Effector CD8-positive, alpha-beta T cell (primary cell): ENCODE data around the gene SGMS2.
"Not testable (repeated sequence)": the region's sequence is repeated elsewhere in the genome, so short reads cannot be mapped to it uniquely, and the experiment has no call there.

ENCODE experiments used
- DNase-seq: peaks from one replicate; lab custom pipeline; 2025; lab: John Stamatoyannopoulos, UW

Gene SGMS2

DNA sequence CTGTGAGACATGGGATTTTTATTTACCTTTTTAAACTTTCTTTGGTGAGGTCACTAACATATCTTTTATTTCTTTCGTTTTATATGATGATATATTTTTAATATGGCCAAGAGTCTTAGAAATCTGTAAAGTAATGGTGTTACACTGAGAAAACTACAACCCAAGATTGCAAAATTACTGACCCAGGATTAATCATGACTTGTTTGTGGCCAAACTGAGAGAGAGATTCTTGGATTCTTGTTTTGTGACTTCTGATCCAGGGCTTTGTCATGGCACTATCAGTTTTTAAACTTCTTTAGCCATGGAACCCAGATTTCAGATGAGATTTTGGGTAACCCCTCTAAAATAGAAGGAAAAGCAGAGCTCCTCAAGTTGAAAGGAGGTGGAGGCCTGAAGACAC is 42.0 kb downstream of the SGMS2 start:
- DNase-seq: no peak

DNA sequence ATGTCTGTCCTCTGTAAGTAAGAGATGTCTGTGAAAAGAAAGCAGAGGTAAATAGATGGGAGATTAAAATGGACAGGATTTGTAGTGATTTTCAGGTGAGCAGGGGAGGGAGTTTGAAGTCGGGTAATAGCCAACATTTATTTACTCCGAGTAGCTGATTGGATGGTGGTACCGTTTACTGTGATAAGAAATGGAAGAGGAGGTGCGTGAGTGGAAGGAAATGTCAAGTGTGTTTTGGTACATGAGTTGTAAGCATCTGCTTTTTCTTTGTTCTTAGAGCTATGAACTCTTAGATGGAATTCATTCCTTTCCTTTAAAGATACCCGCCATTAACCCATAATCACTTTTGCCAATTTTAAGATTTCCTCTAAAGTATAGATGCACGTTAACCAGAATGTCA is 45.5 kb downstream of the SGMS2 start:
- no peak for DNase-seq

DNA sequence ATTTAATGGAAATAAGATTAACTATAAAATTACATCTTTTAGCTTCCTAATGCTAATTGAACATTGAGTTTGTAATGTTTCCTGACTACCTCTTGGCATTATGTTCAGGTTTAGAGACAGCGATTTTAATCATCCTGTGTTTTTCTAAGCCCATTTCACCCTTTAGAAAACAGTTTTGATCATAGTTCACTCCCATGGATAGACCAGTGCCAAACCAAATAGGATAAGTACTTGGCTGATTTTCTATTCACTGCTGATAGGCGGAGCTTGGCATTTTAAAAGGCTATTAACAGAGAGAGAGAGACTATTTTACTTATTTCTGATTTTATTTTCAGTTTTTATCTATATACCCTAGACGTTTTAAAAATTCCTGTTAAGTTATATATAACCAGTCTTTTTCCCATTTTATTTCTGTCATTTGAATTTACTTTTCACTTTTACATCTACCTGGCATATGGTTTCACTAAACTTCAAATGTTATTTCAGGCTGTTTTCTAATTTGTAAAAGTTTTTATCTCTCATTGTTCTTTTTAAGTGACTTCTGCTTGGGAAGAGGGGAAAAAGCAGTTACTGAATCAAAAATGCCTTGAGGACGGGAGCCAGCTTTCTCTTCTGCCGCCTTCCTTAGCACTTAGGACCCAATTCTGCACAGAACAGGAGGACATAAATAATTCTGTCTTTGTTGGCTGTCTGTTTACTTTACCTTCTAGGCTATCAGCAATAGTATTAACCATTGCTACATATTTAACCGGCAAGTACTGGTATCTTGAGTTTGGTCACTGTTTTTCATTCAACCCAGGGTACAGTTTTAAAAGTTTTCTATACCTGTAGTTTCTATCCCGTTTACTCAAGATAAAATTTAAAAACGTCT is 46.4 kb downstream of the SGMS2 start:
- DNase-seq: no peak

DNA sequence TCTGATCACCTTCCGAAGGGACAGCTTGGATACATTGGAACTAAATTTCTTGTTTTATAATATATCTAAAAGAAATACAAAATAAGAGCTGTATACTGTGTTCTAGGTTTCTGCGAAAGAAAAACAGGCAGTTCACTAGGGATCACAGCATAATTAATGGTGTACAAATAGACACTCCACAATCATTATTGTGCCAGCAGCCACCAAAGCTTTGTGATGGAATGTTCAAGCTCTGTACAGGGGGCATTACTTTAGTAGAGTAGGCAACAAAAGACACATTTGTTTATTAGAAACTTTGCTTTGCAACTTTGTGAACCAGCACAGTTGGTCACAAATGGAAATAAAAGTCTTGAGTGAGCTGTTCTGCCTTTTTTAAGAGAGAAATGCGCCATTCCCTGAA is 49.3 kb downstream of the SGMS2 start:
- DNase-seq: no peak

DNA sequence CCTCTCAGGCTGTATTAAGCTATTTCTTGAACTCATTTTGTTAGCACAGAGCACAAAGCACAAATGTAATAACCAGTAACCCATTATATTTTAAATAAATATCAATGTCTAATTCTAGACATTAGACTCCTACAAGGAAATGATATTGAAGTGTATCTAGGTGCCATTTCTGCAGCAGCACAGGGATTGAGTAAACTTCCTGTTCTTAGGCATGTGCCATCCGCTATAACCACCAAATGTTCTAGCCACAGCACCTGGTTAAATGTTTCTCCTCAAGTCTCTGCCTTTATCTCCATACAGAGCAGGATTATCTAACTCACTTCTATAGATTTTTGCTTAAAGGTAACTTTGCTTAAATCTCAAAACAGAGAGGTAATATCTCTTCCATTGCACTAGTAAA is 51.4 kb downstream of the SGMS2 start:
- no peak for DNase-seq

DNA sequence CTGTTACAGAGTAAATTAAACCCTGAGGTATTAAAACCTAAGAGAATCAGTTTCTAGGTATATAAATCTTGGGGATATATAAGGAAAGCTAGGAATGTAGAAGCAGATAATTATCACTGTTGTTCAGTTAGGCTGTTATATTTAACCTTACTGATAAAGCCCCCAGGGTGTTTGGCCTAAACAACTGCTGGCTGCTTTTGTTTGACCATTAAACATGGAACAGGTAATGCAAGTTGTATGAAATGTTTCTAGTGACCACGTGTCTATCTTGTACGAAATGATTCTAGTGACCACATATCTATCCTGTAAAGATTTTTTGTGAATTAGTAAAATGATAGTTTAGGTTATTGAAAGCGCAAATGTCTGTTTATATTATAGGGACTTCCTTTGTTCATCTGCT is 52.6 kb downstream of the SGMS2 start:
- DNase-seq: no peak

DNA sequence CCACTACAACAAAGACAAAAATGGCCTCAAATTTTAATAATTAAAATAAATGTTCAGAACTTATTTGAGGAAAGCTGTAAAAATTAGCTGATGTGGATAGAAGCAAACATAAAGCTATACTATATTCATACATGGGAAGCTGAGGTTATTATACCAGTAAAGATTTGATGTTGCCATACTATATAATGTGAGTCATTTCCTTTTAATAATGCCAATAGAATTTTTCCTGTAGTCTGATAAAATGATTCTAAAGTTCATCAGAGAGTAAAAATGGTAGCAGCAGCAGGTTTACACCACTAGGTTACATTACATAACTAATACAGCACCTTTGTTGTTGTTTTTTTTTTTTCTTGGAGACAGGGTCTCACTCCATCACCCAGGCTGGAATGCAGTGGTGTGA is 61.1 kb downstream of the SGMS2 start:
- no peak for DNase-seq

DNA sequence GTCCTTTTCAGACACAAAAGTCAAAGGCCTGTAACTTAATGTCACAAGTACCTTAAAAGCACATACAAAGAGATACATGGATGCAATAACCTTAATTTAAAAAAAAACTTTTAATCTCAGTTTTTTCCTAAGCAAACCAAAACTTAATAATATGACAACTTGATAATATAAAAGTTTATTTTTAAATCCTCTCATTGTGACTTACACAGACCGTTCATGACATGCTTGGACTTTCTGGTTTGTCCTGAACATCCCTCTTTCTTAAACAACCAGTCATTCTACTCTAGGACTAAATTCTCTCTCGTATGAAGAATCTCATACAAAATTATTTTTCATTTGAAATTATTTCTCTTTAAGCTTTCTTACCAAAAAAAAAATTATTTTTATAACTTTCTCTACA is 63.5 kb downstream of the SGMS2 start:
- DNase-seq: no peak

DNA sequence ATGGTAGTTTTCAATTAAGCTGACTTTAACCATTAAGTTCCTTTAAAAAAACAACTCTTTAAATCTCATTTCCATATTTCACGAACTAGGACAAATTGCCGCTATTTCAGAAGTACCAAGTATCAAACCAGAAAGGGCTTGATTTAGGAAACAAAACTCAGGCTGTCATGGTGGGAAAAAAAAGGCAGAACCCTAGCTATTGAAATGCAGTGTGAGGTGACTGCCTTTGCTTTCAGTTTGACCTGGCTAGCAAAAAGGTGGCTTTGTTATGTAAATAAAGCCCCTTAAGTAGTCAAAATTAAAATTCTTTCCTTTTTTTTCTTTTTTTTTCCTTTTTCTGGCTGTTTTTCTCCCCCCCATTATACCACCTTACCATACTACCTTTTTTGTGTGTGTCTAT is 66.0 kb downstream of the SGMS2 start:
- DNase-seq: no peak

DNA sequence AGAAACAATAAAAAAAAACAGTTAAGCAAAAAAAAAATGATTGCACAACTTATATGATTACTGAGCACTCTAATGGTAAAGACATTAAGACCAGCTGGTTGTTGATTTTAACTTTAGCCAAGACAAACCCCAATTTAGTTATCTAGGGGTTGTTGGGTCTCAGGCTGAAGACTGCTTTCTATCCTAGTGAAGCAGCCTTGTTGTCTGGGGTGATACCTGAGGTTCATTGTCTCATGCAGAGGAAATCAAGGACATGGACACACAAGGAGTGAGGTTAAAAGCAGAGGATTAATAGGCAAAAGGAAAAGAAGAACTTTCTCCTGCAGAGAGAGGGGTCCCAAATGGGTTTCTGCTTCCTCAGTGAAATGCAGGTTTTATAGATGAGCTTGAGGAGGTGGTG is 66.6 kb downstream of the SGMS2 start:
- DNase-seq: no peak

DNA sequence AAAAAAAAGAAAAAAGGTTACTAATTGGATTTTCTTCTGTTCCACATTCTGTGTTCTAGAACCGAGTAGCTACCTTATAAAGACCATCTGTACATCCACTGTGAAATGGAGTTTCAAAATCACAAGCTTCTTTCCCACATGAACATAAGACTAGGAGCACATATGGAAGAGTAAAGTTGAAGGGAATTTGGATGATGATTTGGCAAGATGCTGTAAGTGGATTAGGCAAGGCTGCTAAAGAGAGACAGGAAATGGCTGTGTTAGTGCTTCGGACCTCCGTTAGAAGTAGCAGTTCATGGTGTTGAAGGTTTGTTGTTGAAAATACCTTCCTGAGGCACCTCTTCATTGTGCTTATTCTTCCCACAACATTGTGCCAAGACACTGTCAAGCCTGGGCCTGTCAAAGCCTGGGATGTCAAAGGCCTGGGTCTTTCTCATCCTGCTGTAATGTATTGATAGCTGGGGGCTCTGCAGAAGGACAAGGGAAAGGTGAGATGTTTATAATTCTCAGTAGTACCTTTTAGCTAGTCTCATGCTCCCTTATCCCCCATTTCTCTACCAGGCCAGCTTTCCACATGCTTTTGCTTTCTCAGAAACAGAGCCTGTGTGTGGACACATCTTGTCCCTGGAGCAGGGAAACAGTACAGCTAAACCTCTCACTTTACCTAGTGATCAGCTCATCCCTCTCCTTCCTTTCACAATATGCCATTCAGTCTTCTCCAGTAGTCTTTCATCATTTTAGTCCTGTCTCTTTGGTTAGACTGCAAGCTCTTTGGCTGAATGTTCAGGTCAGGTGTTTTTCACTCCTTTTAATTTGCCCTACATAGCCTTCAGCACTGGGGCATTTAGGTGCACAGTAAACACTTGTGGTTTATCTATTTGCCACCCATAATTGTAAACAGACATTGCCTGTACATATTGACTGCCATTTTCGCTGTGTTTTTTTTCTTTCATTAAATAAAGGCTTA is 68.7 kb downstream of the SGMS2 start:
- no peak for DNase-seq

DNA sequence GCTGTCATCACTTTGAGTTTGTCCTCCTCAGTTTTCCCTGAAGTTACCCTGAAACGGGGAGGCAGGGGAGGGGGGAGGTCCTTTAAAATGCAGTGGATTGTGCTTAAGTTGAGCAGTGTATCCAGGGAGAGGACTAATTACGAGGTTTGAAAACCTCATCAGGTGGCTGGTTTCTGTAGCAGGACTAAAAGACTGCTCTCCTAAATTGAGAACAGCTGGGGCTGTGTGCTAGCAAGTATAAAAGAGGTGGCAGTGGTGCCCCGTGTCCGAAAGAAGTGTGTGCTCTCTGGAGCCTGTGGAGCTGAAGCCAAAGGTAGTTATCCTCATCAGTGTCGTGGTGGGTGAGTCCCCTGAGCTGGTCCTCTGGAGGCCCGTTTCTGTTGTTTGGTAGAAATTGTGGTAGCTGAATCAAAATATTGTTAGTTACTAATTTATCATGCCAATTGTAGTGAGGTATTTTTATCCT is 69.4 kb downstream of the SGMS2 start:
- no peak for DNase-seq

DNA sequence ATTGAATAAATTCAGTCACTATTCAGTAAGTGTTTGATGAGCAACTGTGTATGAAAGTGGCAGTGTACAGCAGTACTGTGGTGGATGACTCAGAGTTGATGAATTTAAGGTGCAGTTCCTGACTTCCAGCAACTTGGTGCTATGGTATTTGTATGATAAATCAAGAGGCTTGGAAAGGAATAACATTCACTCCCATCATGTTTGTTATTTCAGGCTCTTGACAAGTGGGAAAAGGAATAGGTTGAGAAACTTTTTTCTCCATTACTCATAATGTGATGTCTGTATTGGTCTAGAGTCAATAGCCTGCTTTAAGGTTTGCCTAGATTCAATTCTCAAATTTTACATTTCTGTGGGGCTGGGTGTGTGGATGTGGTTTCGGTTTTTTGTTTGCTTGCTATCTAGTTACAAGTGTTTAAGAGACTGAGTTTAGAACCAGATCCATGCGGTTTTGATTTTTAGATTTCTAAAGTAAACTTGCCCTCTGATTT is 71.5 kb downstream of the SGMS2 start:
- no peak for DNase-seq

DNA sequence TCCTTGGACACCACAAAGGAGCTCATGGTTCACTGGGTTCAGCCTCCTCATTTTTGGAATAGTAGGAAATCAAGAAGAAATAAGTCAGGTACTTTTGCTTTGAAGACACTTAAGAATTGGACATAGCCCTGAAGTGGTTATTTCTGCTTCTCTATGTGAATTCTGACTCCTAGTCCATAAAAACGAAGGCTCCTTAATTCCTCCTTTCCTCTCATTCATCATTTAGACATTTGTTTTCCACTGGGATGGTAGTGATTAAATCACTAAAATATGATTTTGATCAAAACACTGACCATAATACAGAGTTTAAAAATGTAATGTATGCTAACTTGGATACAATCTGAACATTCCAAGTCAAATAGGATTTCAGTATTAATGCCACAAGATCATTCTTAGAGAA is 71.9 kb downstream of the SGMS2 start:
- no peak for DNase-seq

DNA sequence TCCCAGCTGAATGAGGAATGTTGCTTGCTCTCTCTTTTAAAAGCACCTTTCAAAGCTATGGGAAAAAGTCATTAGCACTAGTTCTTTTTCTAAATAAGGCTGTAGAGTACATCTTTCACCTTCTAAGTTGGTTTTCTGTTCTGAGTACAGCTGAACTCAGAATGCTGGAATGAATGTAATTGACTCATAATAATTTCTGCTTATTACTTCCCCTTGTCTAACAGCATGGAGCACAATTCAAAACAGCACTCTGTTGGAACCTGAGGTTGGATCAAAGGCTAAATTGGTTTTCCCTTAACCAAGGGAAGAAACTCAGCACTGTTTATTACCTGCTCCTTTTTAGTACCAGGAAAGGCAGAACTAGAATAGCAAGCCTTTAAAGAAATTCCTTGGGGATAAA is 73.1 kb downstream of the SGMS2 start:
- no peak for DNase-seq

DNA sequence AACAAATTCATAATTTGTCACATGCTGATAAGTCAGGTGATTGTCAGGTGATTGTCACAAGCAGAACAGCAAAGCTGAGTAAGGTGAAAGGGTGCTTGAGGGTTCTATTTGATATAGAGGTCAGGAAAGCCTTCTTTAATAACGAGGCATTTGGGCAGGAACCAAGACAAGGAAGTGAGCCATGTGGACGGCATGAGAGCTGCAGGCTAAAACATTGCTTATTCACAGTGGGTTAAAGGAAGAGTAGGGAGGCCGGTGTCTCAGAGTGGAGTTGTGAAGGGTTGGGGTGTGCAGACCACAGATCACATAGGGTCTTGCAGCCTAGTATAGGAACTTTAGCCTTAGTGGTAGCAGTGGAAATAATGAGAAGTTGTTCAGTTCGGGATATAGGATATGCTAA is 75.3 kb downstream of the SGMS2 start:
- no peak for DNase-seq

DNA sequence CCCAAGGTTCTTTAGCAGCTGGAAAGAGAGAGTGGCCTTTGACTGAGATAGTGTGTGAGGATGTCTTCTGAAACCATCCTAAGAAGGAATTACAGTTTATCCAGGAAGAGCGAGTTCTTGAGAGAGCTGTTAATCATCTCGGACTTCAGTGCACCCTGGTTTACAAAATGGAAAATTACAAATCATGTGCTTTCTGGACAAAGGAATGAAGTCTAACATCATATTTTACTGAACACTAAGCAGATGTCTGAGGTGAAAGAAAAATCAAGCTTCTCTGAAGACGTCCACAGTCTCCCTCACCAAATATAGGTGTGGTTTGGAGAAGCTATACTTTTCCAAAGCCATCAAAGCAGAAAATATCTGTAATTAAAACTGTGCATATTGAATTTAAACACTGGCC is 75.8 kb downstream of the SGMS2 start:
- no peak for DNase-seq

DNA sequence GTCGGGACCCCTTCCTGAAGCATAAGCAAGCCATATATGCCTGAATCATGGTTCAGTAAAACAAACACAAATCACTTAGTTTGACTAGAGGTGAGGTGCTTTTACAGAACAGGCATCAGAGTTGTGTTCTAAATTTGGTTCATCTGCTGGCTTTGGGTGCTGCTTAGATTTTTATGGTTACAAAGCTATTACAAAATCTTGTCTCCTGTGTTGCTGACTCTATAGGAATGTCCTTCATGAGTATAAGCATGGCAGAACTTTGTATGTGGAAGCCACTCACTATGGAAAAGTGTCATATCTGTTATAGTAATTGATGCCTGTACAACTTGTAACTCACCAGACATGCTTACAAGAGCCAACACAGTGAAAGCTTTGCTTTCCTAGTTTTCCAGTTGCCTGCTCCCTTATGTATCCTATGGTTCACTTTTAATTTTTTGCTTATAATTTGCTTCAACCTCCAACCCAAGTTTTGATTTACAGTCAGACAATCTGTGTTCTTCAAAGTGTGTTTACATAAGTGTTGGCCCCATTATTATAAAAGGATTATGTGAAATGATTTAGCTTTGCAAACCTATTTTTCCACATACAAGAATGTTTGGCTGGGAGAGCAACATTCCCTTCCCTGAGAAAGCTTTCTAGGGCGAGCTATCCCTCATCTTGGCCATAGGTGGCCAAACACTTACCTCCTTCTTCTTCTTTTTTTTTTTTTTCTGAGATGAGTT is 76.6 kb downstream of the SGMS2 start:
- DNase-seq: no peak

DNA sequence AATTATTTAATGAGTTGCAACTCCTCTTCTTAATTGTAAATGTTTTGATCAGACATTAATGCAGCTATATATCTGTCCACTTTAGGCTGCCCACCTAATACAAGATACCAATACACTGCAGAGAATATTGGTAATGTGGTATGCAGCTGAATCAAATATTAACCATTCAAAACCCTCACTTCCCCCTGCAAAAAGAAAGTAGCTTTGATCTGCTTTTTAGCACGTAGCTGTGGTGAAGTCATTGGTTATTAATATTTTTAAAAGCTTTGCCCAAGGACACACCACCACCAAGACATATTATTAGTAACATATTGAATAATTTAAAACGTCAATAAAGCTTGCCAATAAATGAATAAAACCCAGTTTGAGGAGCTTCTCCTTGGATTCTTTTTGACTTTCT is 78.0 kb downstream of the SGMS2 start:
- no peak for DNase-seq

DNA sequence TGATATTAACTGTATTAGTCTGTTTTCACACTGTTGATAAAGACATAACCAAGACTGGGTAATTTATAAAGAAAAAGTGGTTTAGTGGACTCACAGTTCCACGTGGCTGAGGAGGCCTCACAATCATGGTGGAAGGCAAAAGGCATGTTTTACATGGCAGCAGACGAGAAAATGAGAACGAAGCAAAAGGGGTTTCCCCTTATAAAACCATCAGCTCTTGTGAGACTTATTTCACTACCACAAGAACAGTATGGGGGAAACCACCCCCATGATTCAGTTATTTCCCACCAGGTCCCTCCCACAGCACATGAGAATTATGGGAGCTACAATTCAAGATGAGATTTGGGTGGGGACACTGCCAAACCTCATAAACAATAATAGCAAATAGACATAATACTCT is 80.3 kb downstream of the SGMS2 start:
- DNase-seq: not testable (repeated sequence)

DNA sequence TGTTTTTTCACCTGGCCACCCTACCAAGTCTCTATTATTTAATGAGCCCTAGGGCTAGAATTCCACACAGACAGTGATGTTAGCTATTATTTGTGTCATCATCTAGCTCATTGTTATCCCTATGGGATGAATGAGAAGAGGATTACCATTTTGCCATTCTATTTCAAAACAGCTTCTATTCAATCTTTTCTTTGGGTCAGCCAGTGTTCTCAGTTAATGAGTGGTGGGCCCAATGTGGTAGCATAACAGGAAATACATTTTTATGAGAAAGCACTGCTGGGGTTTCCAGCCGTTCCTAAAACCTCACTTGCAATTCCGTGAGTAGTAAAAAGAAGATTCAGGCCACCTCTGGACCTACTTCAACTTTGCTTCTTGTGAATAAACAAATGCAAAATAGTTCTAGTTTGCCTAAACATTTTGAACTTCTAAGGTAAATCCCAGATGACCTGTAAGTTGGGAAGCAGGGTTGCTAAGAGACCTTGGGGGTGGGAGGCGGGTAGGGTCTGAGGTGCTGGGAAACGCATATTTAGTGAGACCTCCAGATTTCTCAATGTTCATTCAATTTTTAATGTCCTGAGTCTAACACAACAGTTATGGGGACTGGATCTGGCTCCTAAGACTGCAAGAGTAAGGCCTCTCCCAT is 81.8 kb downstream of the SGMS2 start:
- no peak for DNase-seq

DNA sequence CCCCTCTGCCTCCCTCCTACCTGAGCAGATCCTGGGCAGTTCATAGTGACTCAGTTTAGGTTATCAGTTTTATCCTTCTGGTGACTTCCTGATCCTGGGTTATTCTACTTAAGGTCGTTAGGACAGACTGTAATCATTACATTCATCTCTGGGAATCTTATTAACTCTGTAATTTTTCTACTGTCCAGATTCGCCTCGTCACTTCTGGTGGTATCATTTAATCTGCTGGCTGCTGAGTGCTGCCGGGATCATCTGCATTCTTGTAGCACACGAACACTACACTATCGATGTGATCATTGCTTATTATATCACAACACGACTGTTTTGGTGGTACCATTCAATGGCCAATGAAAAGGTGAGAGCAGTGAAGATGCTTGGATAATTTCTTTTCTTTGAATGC is 83.6 kb downstream of the SGMS2 start:
- no peak for DNase-seq
